Measurements from ENCODE around the gene PLA2G2F. TPM values are rescaled to one million over a fixed set of nuclear protein-coding genes. Genes with fewer than 3 reads are reported as not detected.

The PLA2G2F gene
- total RNA-seq, 1 donor from 2014 or later: not detected

DNA sequence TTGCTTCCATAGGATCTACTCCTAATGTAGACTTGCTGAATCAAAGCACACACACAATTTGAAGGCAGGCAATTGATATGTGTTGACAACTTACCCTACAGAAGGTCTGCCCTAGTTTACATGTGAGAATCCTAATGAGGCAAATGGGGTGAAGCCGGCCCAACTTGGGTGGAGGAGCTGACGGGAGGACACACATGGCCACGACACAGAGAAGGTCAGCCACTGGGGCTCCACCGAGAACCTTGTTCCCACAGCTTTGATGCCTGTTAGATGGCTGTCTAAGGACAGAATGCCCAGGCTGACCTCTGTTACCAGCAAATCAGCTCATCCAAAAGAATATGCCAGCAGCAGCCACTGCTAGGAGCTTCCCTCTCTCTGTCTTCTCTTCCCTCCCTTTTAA lies 18.3 kb upstream of the PLA2G2F start:
- intact Hi-C loops (cut with DNase I): no loop called here
- H3K4me3 ChIP-seq: no peak overlapping the region
- H3K27me3 ChIP-seq: no peaks in the 10 kb centered on the region
- no peak overlapping the region for H3K27ac ChIP-seq
- peaks cover 9% of the 10 kb centered on the region for H3K4me1 ChIP-seq
- H3K36me3 ChIP-seq: no peaks in the 10 kb centered on the region
- TF ChIP-seq POLR2AphosphoS5 (IDR thresholded peaks at IDR 0.05; ENCODE audit: insufficient read depth in 1 of 2, low read depth in 1 of 2): no peak
- TF ChIP-seq, protein P1, sequence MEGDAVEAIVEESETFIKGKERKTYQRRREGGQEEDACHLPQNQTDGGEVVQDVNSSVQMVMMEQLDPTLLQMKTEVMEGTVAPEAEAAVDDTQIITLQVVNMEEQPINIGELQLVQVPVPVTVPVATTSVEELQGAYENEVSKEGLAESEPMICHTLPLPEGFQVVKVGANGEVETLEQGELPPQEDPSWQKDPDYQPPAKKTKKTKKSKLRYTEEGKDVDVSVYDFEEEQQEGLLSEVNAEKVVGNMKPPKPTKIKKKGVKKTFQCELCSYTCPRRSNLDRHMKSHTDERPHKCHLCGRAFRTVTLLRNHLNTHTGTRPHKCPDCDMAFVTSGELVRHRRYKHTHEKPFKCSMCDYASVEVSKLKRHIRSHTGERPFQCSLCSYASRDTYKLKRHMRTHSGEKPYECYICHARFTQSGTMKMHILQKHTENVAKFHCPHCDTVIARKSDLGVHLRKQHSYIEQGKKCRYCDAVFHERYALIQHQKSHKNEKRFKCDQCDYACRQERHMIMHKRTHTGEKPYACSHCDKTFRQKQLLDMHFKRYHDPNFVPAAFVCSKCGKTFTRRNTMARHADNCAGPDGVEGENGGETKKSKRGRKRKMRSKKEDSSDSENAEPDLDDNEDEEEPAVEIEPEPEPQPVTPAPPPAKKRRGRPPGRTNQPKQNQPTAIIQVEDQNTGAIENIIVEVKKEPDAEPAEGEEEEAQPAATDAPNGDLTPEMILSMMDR (IDR thresholded peaks at IDR 0.05): no peak
- no peaks in the 10 kb centered on the region for H3K9me3 ChIP-seq
- no peak for DNase-seq (ENCODE audit: extremely low spot score in 2 of 2)

DNA sequence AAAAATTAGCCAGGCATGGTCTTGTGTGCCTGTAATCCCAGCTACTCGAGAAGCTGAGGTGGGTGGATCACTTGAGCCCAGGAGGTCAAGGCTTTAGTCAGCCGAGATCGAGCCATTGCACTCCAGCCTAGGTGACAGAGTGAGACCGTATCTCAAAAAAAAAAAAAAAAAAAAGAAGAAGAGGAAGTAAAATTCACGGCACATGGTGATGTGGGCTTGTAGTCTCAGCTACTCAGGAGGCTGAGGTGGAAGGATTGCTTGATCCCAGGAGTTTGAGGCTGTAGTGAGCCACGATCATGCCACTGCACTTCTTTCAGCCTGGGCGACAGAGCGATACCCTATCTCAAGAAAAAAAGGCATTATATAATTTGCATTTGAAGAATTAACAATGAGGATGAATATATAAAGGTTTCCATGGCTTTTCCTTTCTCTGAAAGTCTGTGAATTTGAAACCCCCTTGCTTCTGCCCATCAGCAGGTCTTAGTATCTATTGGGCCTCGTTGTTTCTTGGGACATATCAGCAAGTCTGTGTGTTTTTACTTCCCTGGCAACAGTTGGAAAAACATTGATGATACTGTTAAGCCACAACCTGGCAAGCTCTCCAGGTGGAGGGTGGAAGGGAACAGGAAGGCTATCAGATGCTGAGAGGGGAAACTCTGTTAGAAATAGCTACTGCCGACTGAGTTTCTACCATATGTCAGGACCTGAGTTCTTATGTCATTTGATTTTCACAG lies 15.2 kb upstream of the PLA2G2F start:
- intact Hi-C loops (cut with DNase I): no loop called here

DNA sequence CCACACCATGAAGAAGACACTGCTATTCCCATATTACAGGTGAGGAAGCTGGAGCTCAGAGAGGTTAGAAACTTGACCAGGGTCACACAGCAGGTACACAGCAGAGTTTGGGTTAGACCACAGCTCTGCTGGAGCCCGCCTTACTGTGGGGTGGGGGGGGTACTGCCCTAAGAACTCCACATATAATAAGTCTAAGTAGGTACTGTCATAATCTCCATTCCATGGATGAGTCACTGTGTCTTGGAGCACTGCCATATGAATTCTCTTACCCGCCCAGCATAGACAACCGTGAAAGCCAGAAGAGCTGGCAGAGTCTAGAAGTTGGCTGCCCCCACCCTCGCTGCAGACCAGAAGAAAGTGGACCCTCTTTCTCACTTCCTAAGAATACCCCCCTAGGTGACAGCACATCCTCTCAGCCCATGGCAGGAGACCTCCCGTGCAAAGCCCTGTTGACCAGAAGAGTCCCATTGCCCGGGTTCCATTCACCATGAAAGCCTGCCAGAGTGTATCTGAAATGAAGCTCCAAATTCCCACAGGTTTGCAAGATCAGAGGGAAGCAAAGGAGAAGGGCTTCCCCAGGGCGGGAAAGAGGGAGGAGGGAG lies 14.6 kb upstream of the PLA2G2F start:
- Histone ChIP-seq H3K4me1 (peaks cover 9% of the 10 kb centered on the region), H3K4me3 (no peak overlapping the region), H3K27ac (no peak overlapping the region), H3K9me3 (no peaks in the 10 kb centered on the region), H3K27me3 (no peaks in the 10 kb centered on the region), H3K36me3 (no peaks in the 10 kb centered on the region)
- TF ChIP-seq POLR2AphosphoS5 (IDR thresholded peaks at IDR 0.05; ENCODE audit: insufficient read depth in 1 of 2, low read depth in 1 of 2) (no peak), POLR2A (IDR thresholded peaks at IDR 0.05) (no peak)
- TF ChIP-seq, protein P1 (IDR thresholded peaks at IDR 0.05): no peak
- DNase-seq (ENCODE audit: extremely low spot score in 2 of 2): no peak
- intact Hi-C loops (cut with DNase I): no loop called here

More for the DNA sequence above, 15.2 kb upstream of the PLA2G2F start:
- H3K9me3 ChIP-seq: no peaks in the 10 kb centered on the region
- H3K4me1 ChIP-seq: peaks cover 9% of the 10 kb centered on the region
- TF ChIP-seq, protein P1 (IDR thresholded peaks at IDR 0.05): no peak
- TF ChIP-seq POLR2A (IDR thresholded peaks at IDR 0.05): no peak
- TF ChIP-seq POLR2AphosphoS5 (IDR thresholded peaks at IDR 0.05; ENCODE audit: insufficient read depth in 1 of 2, low read depth in 1 of 2): no peak
- no peak for DNase-seq (ENCODE audit: extremely low spot score in 2 of 2)
- H3K27ac ChIP-seq: no peak overlapping the region
- H3K36me3 ChIP-seq: no peaks in the 10 kb centered on the region
- no peak overlapping the region for H3K4me3 ChIP-seq
- no peaks in the 10 kb centered on the region for H3K27me3 ChIP-seq

DNA sequence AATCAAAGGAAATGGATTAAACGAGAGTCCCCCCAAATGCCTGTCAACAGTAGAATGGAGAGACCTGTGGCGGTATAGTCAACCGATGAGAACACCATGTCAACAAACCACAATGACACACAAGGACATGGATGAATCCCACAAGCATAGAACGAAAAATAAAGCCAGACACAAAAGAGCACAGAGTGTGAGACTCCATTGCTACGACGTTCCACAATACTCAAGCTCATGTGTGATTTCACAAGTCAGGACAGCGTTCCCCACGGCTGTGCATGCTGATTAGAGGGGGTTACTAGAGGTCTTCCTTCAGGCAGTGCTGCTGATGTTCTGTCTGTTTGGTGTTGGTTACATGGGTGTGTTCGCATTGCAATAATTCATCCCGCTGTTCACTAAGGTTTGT lies 14.0 kb upstream of the PLA2G2F start:
- TF ChIP-seq POLR2A (IDR thresholded peaks at IDR 0.05) (no peak), POLR2AphosphoS5 (IDR thresholded peaks at IDR 0.05; ENCODE audit: insufficient read depth in 1 of 2, low read depth in 1 of 2) (no peak)
- TF ChIP-seq, protein P1 (IDR thresholded peaks at IDR 0.05): no peak
- DNase-seq (ENCODE audit: extremely low spot score in 2 of 2): no peak
- Histone ChIP-seq H3K4me1 (peaks cover 9% of the 10 kb centered on the region), H3K9me3 (no peaks in the 10 kb centered on the region), H3K27me3 (no peaks in the 10 kb centered on the region), H3K36me3 (no peaks in the 10 kb centered on the region), H3K27ac (no peak overlapping the region), H3K4me3 (no peak overlapping the region)
- intact Hi-C loops (cut with DNase I): no loop called here

Measured in vagina (tissue), 2 donors.